Neural cell (in vitro differentiated cells): ENCODE data around the gene LRP8.

Experiments
- TAF1 ChIP-seq: IDR thresholded peaks from 2 replicates; pipeline ENCODE4 v1.6.1; 2012; ENCODE audit warnings: low read depth
- TF ChIP-seq, protein P1 (sequence below): fragments of 450-650 bp; IDR thresholded peaks from 2 replicates; pipeline ENCODE4 v1.5.1; 2014; ENCODE audit warnings: antibody characterized with exemption, mild to moderate bottlenecking, moderate library complexity; ENCODE audit not compliant: poor library complexity, severe bottlenecking

DNA sequence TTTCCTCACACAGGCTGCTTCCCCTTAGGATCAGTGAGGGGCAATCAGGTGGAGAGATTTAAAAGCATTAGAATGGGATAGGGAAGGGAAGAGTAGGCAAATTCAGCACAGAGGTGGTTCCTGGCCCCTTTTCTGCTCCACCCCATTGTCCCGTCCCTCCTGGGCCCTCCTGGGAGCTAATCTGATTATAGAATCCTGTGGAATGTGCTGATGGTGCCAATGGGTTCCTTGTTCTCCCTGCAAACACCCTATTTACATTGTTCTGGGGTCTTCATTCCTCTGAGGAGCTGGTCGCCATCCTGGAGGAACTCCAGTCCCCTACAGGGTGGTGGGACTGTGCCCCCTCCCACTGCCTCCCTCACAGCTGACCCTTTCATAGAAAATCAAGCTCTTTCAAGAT lies 34.4 kb upstream of the LRP8 start:
- TF ChIP-seq TAF1, result no peak
- TF ChIP-seq, protein P1, sequence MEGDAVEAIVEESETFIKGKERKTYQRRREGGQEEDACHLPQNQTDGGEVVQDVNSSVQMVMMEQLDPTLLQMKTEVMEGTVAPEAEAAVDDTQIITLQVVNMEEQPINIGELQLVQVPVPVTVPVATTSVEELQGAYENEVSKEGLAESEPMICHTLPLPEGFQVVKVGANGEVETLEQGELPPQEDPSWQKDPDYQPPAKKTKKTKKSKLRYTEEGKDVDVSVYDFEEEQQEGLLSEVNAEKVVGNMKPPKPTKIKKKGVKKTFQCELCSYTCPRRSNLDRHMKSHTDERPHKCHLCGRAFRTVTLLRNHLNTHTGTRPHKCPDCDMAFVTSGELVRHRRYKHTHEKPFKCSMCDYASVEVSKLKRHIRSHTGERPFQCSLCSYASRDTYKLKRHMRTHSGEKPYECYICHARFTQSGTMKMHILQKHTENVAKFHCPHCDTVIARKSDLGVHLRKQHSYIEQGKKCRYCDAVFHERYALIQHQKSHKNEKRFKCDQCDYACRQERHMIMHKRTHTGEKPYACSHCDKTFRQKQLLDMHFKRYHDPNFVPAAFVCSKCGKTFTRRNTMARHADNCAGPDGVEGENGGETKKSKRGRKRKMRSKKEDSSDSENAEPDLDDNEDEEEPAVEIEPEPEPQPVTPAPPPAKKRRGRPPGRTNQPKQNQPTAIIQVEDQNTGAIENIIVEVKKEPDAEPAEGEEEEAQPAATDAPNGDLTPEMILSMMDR, result no peak
